ENCODE data around the gene NOTCH1.
A peak's percentile ranks its signal among the peaks of the same experiment; 100 is the strongest.

The NOTCH1 gene

DNA sequence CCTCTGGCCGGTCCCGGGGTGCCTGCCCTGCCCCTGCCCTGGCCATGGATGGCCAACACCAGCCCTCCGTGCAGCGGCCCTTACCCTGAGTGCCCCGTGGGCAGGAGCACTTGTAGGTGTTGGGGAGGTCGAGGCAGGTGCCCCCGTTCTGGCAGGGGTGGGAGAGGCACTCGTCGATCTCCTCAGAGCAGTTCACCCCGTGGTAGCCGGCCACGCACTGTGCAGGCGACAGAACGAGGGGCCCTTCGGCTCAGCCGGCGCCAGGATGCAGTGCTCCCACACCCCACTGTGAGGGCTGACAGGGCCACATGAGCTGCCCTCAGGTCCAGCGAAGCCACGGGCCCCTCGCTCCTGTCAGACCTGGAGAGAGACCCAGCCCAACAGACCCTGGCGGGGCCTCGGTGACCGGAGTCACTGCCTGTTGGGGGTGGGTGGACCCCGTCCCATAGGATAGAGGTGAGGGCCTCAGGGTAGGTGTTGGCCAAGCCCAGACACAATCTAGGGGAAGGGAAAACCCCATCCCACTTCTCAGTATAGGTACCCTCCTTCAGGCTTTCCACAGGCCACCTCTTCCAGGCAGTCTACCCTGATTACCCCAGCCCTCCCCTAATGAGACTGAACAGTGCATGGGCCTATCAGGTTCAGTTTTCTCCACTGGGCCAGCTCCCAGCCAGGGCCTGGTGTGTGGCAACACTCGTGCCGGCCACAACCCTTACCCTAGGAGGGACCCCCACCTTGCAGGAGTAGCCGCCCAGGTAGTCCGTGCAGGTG lies 38.4 kb downstream of the NOTCH1 start:
- no peak overlapping the region for H3K4me3 ChIP-seq (replicated peaks; ENCODE audit: low read depth, low read length)
- TF ChIP-seq CTCF (IDR thresholded peaks at IDR 0.05; ENCODE audit: low read length, missing control alignments) = no peak

GRCh38 chr9:136506425-136506824 lies 39.4 kb downstream of the NOTCH1 start:
- H3K4me3 ChIP-seq (replicated peaks; ENCODE audit: low read depth, low read length) = no peak overlapping the region
- no peak for DNase-seq (ENCODE audit: low read depth)
- TF ChIP-seq CTCF (IDR thresholded peaks at IDR 0.05; ENCODE audit: low read length, missing control alignments) = no peak

More for the DNA sequence above, 38.4 kb downstream of the NOTCH1 start:
- DNase-seq (ENCODE audit: low read depth) = no peak

DNA sequence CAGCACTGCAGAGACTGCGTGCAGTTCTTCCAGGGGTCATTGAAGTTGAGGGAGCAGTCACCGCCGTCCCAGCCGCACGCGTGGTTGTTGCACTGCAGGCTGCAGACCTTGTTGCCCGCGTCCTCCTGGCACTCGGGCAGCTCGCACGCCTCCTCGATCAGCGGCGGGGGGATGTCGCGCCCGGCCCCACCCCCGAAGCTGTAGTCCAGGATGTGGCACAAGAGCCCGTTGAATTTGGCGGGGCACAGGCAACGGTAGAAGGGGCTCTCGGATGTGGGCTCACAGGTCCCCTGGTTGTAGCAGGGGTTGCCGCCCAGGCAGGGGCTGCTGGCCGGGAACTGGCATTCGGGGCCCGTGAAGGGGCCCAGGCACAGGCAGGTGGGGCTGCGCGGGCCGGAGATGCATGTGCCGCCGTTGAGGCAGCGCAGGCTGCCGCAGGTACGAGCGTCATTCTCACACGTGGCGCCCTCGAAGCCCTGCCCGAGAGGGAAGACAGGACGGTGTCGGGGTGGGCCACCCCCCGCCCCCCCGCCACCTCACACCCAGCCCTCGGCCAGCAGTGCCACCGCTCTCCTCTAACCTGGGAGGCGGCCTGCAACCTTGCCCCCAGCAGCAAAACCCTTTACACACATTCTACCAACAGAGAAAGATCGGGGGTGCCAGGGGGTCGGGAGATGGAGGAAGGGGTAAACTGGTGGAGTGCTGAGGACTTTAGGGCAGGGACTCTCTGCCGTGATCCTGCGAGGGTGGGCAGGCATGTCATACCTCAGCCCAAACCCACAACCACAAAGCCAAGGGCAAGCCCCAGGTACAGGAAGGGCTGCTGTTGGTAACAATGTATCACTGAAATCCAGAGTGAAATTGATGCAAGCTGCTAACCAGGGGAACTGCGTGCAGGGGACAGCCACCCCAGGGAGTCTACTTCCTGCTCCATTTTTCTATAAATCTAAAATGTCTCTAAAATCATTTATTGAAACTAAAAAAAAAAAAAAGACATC lies 40.1 kb downstream of the NOTCH1 start:
- no peak overlapping the region for H3K4me3 ChIP-seq (replicated peaks; ENCODE audit: low read depth, low read length)
- TF ChIP-seq CTCF (IDR thresholded peaks at IDR 0.05; ENCODE audit: low read length, missing control alignments) = no peak
- DNase-seq (ENCODE audit: low read depth) = no peak

DNA sequence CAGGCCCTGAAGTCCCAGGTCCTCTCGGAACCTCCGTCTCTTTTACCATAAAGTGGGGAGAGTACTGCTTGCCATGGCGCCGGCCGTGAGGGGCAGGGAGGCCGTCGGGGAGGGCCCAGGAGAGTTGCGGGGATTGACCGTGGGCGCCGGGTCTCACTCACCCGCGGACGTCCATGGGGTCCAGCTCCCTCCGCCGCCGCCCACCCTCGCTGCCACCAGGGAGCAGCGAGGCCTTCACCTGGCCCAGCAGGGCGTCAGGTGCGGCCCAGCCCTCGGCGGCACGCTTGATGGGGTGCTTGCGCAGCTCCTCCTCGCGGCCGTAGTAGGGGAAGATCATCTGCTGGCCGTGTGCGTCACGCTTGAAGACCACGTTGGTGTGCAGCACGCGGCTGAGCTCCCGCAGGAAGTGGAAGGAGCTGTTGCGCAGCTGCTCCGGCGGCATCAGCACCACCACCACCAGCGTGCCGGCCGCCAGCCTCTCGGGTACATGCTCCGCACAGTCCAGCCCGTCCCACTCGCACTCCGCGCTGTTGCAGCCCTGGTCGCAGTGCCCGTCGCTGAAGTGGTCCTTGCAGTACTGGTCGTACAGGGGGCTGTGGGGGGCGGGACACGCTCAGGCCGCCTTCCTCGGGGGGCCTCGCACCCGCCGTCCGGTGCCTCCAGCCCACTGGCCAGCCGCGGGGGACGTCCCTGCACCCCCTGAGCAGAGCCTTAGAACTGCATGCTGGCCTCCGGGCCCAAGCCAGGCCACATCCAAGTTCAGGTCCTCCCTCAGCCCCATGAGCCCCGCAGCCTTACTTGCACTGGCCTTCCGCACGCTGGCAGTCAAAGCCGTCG lies 41.1 kb downstream of the NOTCH1 start:
- no peak for DNase-seq (ENCODE audit: low read depth)
- no peak overlapping the region for H3K4me3 ChIP-seq (replicated peaks; ENCODE audit: low read depth, low read length)
- no peak for TF ChIP-seq CTCF (IDR thresholded peaks at IDR 0.05; ENCODE audit: low read length, missing control alignments)

- TF ChIP-seq CTCF (IDR thresholded peaks at IDR 0.05; ENCODE audit: low read length, missing control alignments) = peak; percentile 1
- no peak for DNase-seq (ENCODE audit: low read depth)
- no peak overlapping the region for H3K4me3 ChIP-seq (replicated peaks; ENCODE audit: low read depth, low read length)
These were observed 42.8 kb downstream of the NOTCH1 start for GRCh38 chr9:136502940-136503550.

- DNase-seq (ENCODE audit: low read depth) = no peak
- no peak for TF ChIP-seq CTCF (IDR thresholded peaks at IDR 0.05; ENCODE audit: low read length, missing control alignments)
- H3K4me3 ChIP-seq (replicated peaks; ENCODE audit: low read depth, low read length) = no peak overlapping the region
These were observed 43.7 kb downstream of the NOTCH1 start for GRCh38 chr9:136502196-136502595.
